ENCODE results near the gene PAMR1.
A peak's percentile ranks its signal among the peaks of the same experiment; 100 is the strongest.

The PAMR1 gene

GRCh38 chr11:35491231-35491871, 34.1 kb downstream of the PAMR1 start:
- DNase-seq, result no peak

- DNase-seq, result no peak
Observed at GRCh38 chr11:35488117-35488516, 37.3 kb downstream of the PAMR1 start.

- DNase-seq, result peak; percentile 21 to 42
Observed at GRCh38 chr11:35487532-35488078, 37.8 kb downstream of the PAMR1 start.

- no peak for DNase-seq
Observed at GRCh38 chr11:35486934-35487333, 38.5 kb downstream of the PAMR1 start.

- DNase-seq, result no peak
Observed at GRCh38 chr11:35486446-35486845, 39.0 kb downstream of the PAMR1 start.

GRCh38 chr11:35485656-35486322, 39.6 kb downstream of the PAMR1 start:
- DNase-seq, result peak; percentile 49 to 68

- no peak for DNase-seq
Observed at GRCh38 chr11:35484435-35484834, 41.0 kb downstream of the PAMR1 start.

GRCh38 chr11:35483131-35483820, 42.1 kb downstream of the PAMR1 start:
- DNase-seq, result no peak

- no peak for DNase-seq
Observed at GRCh38 chr11:35479731-35480130, 45.7 kb downstream of the PAMR1 start.

- DNase-seq, result no peak
Observed at GRCh38 chr11:35478471-35479091, 46.8 kb downstream of the PAMR1 start.

- no peak for DNase-seq
Observed at GRCh38 chr11:35477901-35478300, 47.5 kb downstream of the PAMR1 start.

GRCh38 chr11:35474688-35475087, 50.7 kb downstream of the PAMR1 start:
- DNase-seq, result no peak

GRCh38 chr11:35473795-35474374, 51.5 kb downstream of the PAMR1 start:
- no peak for DNase-seq

GRCh38 chr11:35470616-35471015, 54.8 kb downstream of the PAMR1 start:
- no peak for DNase-seq

GRCh38 chr11:35466058-35466457, 59.4 kb downstream of the PAMR1 start:
- no peak for DNase-seq

- no peak for DNase-seq
Observed at GRCh38 chr11:35464308-35464707, 61.1 kb downstream of the PAMR1 start.

- DNase-seq, result no peak
Observed at GRCh38 chr11:35463331-35463751, 62.1 kb downstream of the PAMR1 start.

- no peak for DNase-seq
Observed at GRCh38 chr11:35461917-35462538, 63.4 kb downstream of the PAMR1 start.

- DNase-seq, result no peak
Observed at GRCh38 chr11:35459489-35459888, 65.9 kb downstream of the PAMR1 start.

GRCh38 chr11:35458846-35459245, 66.6 kb downstream of the PAMR1 start:
- DNase-seq, result no peak

GRCh38 chr11:35454362-35454761, 71.1 kb downstream of the PAMR1 start:
- DNase-seq, result no peak

- DNase-seq, result no peak
Observed at GRCh38 chr11:35436581-35437250, 88.7 kb downstream of the PAMR1 start.
